Measurements from ENCODE around the gene FBXO44.
A peak's percentile ranks its signal among the peaks of the same experiment; 100 is the strongest.

The FBXO44 gene

DNA sequence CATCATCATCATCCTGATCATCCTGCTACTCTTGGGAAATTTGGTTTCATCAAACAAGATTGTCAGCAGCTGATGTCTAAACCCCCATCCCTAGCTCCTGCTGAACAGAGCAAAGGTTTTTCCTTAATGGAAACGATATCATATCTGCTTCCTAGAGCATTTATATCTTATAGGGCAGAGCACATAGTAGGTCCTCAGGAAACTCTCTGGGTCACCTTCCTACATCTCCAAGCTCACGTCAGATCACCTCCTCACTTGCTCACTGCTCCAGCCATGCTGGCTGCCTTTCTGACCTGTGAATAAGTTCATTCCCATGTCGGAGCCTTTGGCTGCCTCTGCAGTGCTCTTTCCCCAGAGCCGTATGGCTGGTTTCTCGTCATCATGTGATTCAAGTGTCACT lies 10.9 kb upstream of the FBXO44 start:
- Histone ChIP-seq H3K9ac (no peak overlapping the region), H3K27me3 (no peaks in the 10 kb centered on the region), H3K27ac (no peak overlapping the region), H3K4me2 (no peak overlapping the region), H3K36me3 (no peaks in the 10 kb centered on the region), H3K4me1 (peaks cover 7 to 32% (median 27%) of the 10 kb centered on the region in 10 experiments), H4K20me1 (peaks cover 0 to 14% (median 0%) of the 10 kb centered on the region in 11 experiments; a peak in 3 of 22 replicates), H3K4me3 (no peak overlapping the region), H3K9me3 (replicated peaks in 1 of 11) (no peaks in the 10 kb centered on the region)
- TF ChIP-seq Cebpa-rat (IDR thresholded peaks at IDR 0.05) = no peak

GRCh38 chr1:11645270-11645669 lies 9.4 kb upstream of the FBXO44 start:
- Histone ChIP-seq H3K9ac (no peak overlapping the region), H3K4me3 (no peak overlapping the region), H3K27me3 (peaks cover under 1 to 11% (median 8%) of the 10 kb centered on the region in 11 experiments; a peak in 19 of 22 replicates), H3K27ac (no peak overlapping the region), H3K36me3 (no peaks in the 10 kb centered on the region), H4K20me1 (peaks cover 0 to 19% (median 0%) of the 10 kb centered on the region in 11 experiments; a peak in 3 of 22 replicates), H3K4me1 (peaks cover 7 to 27% (median 25%) of the 10 kb centered on the region in 10 experiments), H3K9me3 (replicated peaks in 1 of 11) (no peaks in the 10 kb centered on the region), H3K4me2 (no peak overlapping the region)
- no peak for TF ChIP-seq Cebpa-rat (IDR thresholded peaks at IDR 0.05)

- H4K20me1 ChIP-seq = peaks cover 0 to 19% (median 0%) of the 10 kb centered on the region in 11 experiments; a peak in 3 of 22 replicates
Observed at GRCh38 chr1:11645670-11646265, 8.9 kb upstream of the FBXO44 start.

DNA sequence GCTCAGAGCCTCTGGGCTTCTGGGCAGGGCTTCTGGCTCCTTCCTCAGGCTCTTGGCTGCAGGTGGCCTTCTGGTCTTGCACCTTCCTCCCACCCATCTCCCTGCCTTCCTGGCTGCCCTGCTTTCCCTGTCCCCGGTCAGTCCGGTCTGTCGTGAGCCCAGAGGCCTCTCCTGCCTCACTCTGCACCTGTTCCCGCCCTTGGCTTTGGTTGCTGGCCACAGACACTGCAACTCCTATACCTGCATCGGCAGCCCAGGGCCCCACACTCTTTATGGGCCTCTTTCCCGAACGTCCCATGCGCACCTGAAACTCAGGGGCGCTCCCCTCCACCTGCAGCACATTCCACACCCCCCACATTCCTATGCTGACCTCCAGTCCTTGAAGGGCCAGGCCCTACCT lies 8.4 kb upstream of the FBXO44 start:
- no peaks in the 10 kb centered on the region for H3K9me3 ChIP-seq (replicated peaks in 1 of 11)
- H3K9ac ChIP-seq = no peak overlapping the region
- TF ChIP-seq Cebpa-rat (IDR thresholded peaks at IDR 0.05) = no peak
- H4K20me1 ChIP-seq = peaks cover 0 to 19% (median 0%) of the 10 kb centered on the region in 11 experiments; a peak in 3 of 22 replicates
- no peaks in the 10 kb centered on the region for H3K36me3 ChIP-seq
- no peak overlapping the region for H3K27ac ChIP-seq
- no peak overlapping the region for H3K4me3 ChIP-seq
- peaks cover 5 to 21% (median 19%) of the 10 kb centered on the region in 11 experiments; a peak in 19 of 22 replicates for H3K27me3 ChIP-seq
- H3K4me2 ChIP-seq = no peak overlapping the region
- H3K4me1 ChIP-seq = peaks cover 0 to 26% (median 21%) of the 10 kb centered on the region in 10 experiments; a peak in 18 of 20 replicates

More at GRCh38 chr1:11645670-11646265, 8.9 kb upstream of the FBXO44 start:
- H3K4me2 ChIP-seq = no peak overlapping the region
- no peaks in the 10 kb centered on the region for H3K9me3 ChIP-seq (replicated peaks in 1 of 11)
- H3K36me3 ChIP-seq = no peaks in the 10 kb centered on the region
- H3K4me3 ChIP-seq = no peak overlapping the region
- no peak overlapping the region for H3K27ac ChIP-seq
- no peak overlapping the region for H3K9ac ChIP-seq
- peaks cover 5 to 16% (median 13%) of the 10 kb centered on the region in 11 experiments; a peak in 19 of 22 replicates for H3K27me3 ChIP-seq
- H3K4me1 ChIP-seq = peaks cover 3 to 27% (median 24%) of the 10 kb centered on the region in 10 experiments
- TF ChIP-seq Cebpa-rat (IDR thresholded peaks at IDR 0.05) = no peak

DNA sequence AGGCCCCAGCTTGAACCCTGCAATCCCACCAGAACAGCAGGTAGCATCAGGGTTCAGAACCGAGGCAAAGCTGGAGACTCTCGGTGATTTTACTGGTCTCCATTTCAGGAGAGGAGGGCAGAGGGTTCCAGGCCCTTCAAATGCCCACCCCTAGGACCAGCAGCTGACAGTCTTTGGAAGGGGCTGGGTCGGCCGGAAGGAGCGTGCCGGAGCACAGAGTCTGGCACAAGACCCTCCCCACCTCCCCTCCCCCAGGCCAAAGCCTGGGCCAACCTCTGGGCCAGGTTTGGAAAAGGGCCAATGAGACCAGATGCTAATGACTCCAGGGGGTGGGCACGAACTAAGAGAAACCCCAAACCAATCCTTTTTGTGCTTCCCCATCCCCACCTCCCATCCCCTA lies 7.3 kb upstream of the FBXO44 start:
- no peak for TF ChIP-seq Cebpa-rat (IDR thresholded peaks at IDR 0.05)
- H3K4me2 ChIP-seq = no peak overlapping the region

GRCh38 chr1:11648039-11648438 lies 6.6 kb upstream of the FBXO44 start:
- Histone ChIP-seq H3K9ac (no peak overlapping the region), H3K27ac (no peak overlapping the region), H4K20me1 (peaks cover 0 to 12% (median 0%) of the 10 kb centered on the region in 11 experiments; a peak in 2 of 22 replicates), H3K9me3 (replicated peaks in 1 of 11) (no peaks in the 10 kb centered on the region), H3K4me2 (no peak overlapping the region), H3K27me3 (peaks cover 9 to 39% (median 30%) of the 10 kb centered on the region in 11 experiments; a peak in 19 of 22 replicates), H3K4me1 (peaks cover 0 to 28% (median 13%) of the 10 kb centered on the region in 10 experiments; a peak in 17 of 20 replicates), H3K36me3 (no peaks in the 10 kb centered on the region), H3K4me3 (no peak overlapping the region)
- TF ChIP-seq Cebpa-rat (IDR thresholded peaks at IDR 0.05) = no peak

More for the DNA sequence above, 7.3 kb upstream of the FBXO44 start:
- peaks cover 0 to 20% (median 13%) of the 10 kb centered on the region in 10 experiments; a peak in 17 of 20 replicates for H3K4me1 ChIP-seq
- no peak overlapping the region for H3K4me3 ChIP-seq
- no peak overlapping the region for H3K9ac ChIP-seq
- peaks cover 7 to 32% (median 27%) of the 10 kb centered on the region in 11 experiments; a peak in 19 of 22 replicates for H3K27me3 ChIP-seq
- peaks cover 0 to 10% (median 0%) of the 10 kb centered on the region in 11 experiments; a peak in 2 of 22 replicates for H4K20me1 ChIP-seq
- H3K36me3 ChIP-seq = no peaks in the 10 kb centered on the region
- H3K27ac ChIP-seq = no peak overlapping the region
- H3K9me3 ChIP-seq (replicated peaks in 1 of 11) = no peaks in the 10 kb centered on the region

DNA sequence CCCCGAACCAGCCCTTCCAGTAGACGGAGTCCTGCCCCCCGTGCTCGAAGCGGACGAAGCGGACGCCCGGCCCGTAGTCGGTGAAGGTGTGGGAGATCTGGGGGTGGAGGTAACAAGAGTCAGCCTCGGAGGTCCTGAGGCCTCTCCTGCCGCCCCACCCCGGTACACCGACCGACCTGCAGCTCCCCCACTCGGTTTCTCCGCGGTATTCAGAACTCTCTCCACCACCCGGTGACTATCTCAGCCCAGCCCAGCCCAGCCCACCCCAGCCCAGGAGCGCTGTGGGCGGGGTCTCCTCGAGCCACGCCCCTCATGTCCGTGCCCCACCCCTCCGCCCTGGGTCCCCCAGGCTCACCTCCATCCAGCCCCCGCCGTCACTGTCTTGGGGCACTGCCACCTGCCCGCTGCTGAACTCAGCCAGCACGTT lies 5.9 kb upstream of the FBXO44 start:
- H3K4me3 ChIP-seq = no peak overlapping the region
- no peak overlapping the region for H3K9ac ChIP-seq
- H3K4me1 ChIP-seq = peaks cover 0 to 33% (median 13%) of the 10 kb centered on the region in 10 experiments; a peak in 17 of 20 replicates
- no peak overlapping the region for H3K27ac ChIP-seq
- TF ChIP-seq Cebpa-rat (IDR thresholded peaks at IDR 0.05) = no peak
- peaks cover 0 to 13% (median 0%) of the 10 kb centered on the region in 11 experiments; a peak in 2 of 22 replicates for H4K20me1 ChIP-seq
- no peaks in the 10 kb centered on the region for H3K9me3 ChIP-seq (replicated peaks in 1 of 11)
- no peak overlapping the region for H3K4me2 ChIP-seq
- peaks cover 12 to 46% (median 36%) of the 10 kb centered on the region in 11 experiments for H3K27me3 ChIP-seq
- no peaks in the 10 kb centered on the region for H3K36me3 ChIP-seq

DNA sequence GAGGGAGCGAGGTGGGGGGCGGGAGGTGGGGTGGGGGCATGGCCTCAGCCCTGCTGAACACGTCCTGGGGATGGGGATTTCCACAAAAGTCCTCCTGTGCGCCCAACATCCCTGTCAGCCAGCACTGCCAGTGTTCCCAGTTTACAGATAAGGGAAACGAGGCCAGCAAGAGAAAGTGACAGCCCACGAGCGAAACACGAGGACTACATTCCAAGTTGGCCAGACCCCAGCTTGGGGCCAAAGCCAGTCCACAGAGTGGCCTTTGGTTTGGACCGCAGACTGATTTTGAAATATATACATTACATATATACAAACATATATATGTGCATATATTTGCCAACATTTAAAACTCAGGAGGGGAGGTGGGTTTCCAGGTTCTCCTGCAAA lies 5.4 kb upstream of the FBXO44 start:
- H4K20me1 ChIP-seq = peaks cover 0 to 16% (median 0%) of the 10 kb centered on the region in 11 experiments; a peak in 2 of 22 replicates
- H3K4me1 ChIP-seq = peaks cover 0 to 37% (median 15%) of the 10 kb centered on the region in 10 experiments; a peak in 17 of 20 replicates
- H3K4me3 ChIP-seq = no peak overlapping the region
- H3K27ac ChIP-seq = no peak overlapping the region
- no peak overlapping the region for H3K4me2 ChIP-seq
- H3K27me3 ChIP-seq = peaks cover 17 to 51% (median 41%) of the 10 kb centered on the region in 11 experiments
- no peaks in the 10 kb centered on the region for H3K36me3 ChIP-seq
- no peaks in the 10 kb centered on the region for H3K9me3 ChIP-seq (replicated peaks in 1 of 11)
- no peak overlapping the region for H3K9ac ChIP-seq
- no peak for TF ChIP-seq Cebpa-rat (IDR thresholded peaks at IDR 0.05)

DNA sequence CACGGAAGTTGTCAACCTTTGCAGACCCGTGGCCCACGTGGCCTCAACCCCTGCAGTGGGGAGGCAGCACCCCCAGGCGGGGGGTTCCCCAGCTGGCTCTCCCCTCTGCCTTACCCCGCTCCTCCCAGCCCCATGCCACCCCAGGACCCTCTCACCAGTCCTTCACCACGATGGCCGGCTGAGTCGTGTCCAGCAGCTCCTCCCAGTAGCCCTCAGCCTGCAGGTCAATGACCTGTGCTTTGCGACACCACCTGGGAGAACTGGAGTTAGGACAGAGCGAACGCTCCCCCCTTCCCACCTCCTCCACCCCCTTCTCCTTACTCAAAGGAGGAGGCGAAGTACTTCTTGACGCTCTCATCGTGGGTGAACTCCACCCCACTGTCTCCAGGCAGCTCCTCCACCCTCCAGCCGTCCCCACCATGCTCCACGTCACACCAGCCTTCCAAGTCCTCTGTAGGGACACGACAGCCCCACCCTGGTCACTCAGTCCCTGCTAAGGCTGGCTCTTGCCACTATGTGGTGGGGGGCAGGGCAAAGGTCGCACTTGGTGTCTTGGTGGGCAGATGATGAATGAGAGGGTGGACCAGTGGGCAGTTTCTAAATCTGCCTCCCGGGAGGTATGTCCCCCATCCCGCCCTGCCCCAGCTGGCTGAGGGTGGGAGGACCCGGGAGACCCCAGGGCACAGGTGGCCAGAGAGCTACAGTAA lies 4.9 kb upstream of the FBXO44 start:
- Histone ChIP-seq H3K4me2 (peak overlapping the region; percentile 12 to 77 (median 59); a peak in 20 of 22 replicates), H3K4me1 (peaks cover 0 to 37% (median 15%) of the 10 kb centered on the region in 10 experiments; a peak in 17 of 20 replicates), H3K4me3 (peak overlapping the region in 2 of 10 experiments; percentile 3 to 37; a peak in 2 of 20 replicates), H3K27me3 (peaks cover 20 to 54% (median 44%) of the 10 kb centered on the region in 11 experiments), H3K36me3 (no peaks in the 10 kb centered on the region), H3K9ac (no peak overlapping the region), H4K20me1 (peaks cover 0 to 16% (median 0%) of the 10 kb centered on the region in 11 experiments; a peak in 2 of 22 replicates), H3K27ac (no peak overlapping the region), H3K9me3 (replicated peaks in 1 of 11) (no peaks in the 10 kb centered on the region)
- TF ChIP-seq Cebpa-rat (IDR thresholded peaks at IDR 0.05) = no peak

Measured in BLaER1 treated with 17β-estradiol and CSF1 and Interleukin-3, amounts not matched to agents 10 nM and 100 nM (cell line).